HG02642 (cell line): ENCODE data around the gene SH2D1B.
A peak's percentile ranks its signal among the peaks of the same experiment; 100 is the strongest.
"Not testable (repeated sequence)": the region's sequence is repeated elsewhere in the genome, so short reads cannot be mapped to it uniquely, and the experiment has no call there.

Experiments
- ATAC-seq: cut with Tn5 transposase; IDR thresholded peaks from one replicate; pipeline ENCODE4 v1.9.1; 2021; ENCODE audit warnings: mild to moderate bottlenecking; ENCODE audit not compliant: unreplicated experiment, poor library complexity

SH2D1B gene

DNA sequence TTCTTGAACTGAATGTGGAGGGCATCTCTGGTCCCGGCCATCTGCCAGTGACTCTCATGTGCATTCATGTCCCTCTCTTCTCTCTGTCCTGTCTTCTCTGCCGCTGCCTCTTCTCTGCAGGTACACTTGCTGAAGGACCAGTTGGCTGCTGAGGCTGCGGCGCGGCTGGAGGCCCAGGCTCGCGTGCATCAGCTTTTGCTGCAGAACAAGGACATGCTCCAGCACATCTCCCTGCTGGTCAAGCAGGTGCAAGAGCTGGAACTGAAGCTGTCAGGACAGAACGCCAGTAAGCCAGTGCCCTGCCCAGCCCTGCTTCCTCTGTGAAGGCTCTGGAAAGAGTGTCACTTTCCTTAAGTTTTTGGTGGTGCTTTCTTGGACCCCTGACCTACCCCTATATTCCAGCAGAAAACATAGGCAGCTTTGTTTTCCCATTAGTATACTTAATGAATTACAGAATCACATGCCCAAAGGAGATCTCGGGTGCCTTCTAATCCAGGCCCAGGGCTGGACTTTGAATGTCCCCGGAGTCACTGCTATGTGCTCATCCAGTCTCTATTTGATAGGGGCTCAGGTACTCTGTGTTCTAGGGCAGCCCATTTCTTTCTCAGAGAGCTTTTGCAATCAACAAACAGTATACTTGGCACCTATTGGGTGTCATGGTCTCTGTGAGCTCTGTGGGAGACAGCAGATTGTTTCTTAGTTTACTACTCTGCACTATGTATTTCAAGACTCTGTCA is 46.5 kb downstream of the SH2D1B start:
- ATAC-seq: no peak

DNA sequence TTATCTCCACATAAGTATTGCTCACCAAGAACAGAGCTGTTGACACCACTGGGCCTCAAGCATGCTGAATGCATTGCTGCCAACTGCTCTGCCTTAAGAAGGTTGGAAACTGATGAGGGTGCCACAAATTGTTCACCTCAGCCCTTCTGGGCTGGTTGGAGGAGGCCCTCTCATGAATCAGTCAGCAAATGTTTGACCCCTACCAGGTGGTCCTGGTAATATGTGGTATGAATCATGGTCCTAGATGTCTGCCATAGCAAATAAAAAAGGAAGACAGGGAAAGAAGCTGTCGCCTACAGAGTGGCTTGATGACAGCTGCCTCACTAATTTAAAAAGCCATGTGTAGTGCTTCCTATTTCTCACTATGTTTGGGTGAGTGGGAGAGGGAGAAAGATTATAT is 47.4 kb downstream of the SH2D1B start:
- ATAC-seq: no peak

DNA sequence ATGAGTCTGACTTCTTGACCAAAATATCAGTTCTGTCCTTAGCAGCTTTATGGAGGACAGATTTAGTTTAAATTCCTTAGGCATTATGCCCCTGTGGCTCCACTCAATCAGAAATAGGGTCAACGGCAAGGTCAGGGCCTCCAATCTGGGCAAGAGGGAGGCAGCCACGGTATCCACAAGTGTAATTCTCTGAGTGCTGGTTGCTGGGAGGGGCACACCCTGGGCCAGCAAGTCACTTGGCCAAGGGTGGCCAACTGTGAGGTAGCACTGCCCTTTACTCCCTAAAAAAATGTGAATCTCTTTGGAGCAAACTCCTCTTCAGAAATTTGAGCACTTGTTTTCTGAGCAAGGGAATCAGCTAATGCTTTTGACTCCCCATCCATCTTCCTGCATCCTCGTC is 48.1 kb downstream of the SH2D1B start:
- no peak for ATAC-seq

DNA sequence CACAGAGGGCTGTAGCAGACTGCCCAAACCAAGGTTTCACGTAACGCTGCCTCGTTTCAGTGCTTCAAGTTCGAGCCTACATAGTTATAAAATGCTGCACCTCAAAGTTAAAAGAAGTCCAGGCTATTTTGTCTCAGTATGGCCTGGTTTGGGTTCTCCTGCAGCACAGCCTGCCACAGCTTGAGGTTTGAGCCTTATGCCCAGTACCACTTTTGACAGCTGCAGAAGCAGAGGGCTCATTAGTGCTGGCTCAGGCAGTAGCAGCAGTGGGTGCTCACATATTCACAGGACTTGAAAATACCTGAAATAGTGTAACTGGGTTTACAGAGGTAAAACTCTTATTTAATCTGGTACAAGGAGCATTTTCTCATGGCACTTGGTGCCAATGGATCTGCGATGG is 50.6 kb downstream of the SH2D1B start:
- peak; percentile 24 for ATAC-seq

DNA sequence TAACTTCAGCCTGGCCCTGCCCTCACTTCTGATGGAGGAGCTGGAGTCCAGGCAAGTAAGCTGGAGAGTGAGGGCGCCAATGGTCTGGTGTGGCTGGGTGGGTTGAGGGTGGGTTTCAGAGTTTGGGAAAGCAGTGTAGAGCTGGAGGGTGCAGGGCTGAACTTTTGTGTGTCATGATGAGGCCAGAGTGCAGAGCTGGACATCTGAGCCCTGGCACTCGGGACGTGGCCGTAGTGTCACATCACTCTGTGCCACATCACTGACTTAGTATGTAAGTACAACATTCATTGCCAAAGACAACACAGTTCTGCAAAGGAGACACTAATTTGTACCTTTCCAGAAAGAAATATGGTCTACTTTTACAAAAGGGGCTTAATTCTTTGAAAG is 51.1 kb downstream of the SH2D1B start:
- ATAC-seq: no peak

DNA sequence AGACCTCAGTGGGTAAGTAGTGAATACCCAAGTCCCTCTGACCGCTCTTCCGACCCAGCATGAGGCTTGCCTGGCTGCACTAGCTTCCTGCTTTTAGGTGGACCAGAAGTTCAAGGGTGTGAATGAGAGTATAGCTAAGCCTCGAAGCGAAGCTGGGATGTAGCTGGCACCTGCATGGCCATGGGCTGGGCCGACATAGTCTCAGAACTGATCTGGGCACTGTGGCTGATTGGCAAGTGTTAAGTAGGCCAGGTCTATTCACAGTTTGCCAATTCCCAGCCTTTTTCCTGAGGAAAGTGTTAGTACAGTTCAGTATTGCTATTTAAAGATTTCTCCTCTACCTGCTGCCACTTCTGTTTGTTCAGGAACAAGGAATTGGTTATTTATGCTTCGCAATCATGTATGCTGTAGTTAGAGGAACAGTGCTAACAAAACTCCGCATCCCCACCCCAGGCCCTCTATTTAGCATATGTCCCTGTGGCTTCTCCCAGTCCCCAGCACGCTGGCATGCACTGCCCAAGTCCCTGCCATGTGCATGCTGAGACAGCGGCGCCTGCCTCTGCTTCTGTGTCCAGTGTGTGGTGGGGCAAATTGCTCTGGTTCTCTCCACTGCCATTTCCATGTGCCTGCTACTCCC is 51.6 kb downstream of the SH2D1B start:
- ATAC-seq: no peak

DNA sequence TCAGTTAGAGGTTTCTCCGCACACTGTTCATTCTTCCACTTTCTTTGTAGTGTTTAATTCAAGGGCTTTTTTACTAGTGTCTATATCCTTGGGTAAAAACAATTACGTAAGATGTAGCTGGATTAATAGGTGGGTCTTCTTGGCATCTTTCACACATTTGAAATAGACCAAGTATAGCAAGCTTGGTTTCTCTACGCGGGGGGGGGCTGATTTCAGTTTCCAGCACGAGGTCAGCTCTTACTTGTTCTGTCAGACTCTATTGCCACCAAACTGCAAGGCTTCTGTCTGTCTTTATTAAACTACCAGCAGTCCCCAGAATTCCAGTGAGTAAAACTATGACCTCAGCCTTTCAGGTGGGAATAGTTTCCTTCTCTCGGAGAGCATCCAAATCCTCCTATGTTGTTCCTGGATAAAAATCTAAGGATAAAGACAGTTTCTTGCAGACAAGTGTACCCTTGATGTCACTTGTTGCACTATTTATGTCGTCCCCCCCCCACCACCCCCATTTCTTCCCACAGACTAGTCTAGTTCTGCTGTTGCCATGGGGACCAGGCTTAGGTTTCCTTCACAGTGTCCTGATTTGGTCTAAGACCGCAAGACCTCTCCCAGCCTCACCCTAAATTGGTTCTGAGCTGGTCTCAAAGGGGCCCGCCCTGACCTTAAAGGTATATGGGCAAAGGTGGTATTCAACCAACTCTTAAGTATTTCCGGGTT is 52.3 kb downstream of the SH2D1B start:
- no peak for ATAC-seq

DNA sequence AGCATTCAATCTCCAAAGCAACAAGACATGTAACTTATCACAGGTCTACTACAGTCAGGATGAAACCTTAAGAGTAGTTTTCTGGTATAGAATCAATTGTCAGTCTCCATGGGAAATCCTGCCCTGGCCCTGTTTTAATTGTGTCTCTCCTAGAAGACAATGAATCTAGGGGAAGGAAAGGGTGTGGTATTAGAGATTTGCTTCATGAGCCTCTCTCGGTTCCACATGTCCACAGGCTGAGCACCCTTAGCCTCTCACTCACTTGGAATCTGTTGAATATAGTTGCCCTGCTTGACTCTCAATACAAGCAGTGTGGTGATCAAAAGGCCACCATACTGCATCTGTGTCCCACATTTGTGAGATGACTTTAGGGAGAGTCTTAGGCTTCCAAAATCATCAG is 53.0 kb downstream of the SH2D1B start:
- ATAC-seq: no peak

DNA sequence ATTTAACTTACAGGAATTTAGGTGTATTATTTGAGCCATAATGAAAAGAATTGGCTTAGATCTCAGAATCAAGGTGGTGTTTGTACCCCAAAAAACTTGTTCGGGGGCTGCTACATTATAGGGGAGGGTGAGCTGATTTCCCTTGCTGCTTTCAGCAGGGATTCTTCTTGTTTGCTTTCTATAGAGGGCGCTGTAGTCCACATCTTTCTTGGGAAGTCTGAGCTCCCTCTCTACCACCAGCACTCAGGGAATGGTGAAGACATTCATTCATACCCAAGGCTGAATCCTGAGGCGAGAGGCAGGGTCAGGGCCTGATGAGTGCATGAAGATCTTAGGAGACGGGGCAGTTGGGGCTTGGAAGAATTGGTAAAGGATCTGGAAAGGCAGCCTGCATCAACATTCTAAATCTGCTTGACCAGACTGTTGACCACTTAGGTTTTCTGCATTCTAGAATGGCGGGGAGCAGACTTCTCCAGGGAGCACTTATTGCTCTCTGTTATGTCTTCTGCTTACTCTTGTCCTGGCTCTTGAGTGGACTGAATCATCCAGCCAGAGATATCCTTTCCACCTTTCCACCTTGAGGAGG is 54.2 kb downstream of the SH2D1B start:
- ATAC-seq: no peak

DNA sequence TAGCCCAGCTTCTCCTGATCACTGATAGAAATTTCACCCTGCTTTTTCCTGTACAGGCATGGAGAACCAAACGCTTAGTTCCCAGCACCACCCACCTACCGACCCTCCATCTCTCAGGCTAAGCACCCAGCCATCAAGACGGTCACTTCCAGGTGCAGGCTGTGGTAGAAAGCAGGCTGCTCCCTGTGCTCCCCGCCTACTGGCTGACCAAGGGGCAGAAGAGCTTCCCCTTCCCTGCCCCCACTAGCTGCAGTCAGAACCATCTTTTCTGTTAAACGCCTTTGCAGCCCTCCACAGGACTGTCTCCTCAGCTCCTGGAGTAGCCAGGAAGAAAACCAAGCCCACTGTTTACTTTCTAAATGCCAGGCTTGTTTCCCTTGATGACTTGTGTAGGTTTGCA is 58.2 kb downstream of the SH2D1B start:
- no peak for ATAC-seq

DNA sequence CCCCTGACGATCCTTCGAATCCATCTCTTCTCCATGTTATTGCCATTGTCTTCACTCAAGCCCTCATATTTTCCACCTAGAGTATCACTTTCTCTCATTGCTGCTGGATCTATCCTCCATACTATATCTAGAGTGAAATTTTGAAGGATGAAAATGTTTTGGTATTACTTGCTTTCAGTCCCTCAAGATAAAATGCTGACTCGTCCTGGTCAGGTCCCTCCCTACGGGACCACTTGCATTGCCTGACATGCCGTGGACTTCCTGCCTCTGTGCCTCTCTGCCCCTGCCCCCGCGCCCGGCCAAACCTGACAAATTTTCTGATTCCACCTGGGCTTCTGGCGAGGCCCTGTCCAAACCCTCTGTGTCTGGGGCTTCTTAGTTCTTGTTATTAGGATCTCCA is 58.9 kb downstream of the SH2D1B start:
- no peak for ATAC-seq

DNA sequence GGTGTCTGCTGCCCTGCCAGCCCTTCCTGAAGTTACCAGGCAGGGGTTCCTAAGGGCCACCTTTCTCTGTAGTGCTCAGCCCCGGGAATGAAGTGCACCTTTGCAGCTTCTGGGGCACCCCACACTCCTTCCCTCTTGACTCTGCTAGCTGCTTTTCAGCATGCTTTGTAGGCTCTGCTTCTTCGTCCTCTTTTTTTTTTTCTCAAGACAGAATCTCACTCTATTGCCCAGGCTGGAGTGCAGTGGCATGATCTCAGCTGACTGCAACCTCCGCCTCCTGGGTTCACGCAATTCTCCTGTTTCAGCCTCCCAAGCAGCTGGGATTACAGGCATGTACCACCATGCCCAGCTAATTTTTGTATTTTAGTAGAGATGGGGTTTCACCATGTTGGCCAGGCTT is 60.1 kb downstream of the SH2D1B start:
- ATAC-seq: not testable (repeated sequence)

DNA sequence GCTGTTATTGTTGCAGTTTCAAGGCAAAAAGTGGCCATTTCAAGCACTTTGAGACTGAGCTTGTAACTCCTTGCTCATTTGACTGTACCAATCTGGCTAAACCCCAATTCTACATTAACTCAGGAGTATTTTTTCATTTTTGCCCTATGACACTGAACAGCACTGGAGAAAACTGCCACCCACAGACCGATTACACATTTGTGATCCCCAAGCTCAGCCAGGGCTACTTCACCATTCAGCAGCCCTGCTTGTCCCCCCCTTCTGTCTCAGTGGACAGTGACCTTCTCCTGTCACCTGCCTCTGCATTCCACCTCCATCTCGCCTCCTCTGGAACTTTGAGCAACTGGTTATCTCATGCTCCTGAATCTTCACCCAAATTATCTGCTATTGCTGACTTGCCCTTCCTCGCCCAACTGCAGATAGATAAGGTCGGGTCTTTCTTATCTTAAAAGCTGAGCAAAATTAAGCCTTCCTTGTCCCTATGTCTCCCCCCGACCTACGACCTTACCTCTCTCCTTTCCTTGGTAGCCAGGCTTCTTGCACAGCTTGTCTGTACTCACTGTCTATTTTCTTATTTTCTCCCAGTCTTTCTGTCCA is 60.6 kb downstream of the SH2D1B start:
- ATAC-seq: no peak

DNA sequence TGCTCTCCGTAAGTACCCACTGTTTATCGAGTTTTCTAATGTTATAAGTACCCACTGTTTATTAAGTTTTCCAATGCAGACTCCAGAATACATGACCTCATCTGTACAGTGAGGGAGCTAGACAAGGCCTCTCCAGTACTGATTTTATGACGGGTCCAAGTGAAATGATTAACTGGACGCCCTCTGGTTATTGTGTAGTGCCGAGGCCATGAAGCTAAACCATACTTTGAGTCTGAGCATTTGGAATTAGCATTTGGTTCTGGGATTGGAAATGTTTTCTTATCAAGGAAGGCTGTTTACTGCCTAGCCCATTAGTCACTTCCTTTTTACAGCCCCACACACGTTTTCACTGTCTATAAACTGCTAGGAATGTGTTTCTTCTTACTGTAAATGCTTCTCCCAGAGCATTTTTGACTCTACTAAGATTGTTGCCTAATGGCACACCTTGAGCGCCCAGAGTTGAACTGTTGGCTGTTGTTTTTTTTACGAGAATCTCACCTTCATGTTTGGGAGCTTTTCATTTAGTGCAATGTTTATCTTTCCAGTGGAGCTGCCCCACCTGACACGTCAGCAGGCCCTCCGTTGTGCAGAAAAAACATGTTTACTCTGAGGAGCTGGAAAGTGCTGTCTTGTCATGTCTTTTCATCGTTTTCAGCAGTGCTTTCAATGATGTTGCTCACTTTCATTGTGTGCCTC is 62.2 kb downstream of the SH2D1B start:
- no peak for ATAC-seq

DNA sequence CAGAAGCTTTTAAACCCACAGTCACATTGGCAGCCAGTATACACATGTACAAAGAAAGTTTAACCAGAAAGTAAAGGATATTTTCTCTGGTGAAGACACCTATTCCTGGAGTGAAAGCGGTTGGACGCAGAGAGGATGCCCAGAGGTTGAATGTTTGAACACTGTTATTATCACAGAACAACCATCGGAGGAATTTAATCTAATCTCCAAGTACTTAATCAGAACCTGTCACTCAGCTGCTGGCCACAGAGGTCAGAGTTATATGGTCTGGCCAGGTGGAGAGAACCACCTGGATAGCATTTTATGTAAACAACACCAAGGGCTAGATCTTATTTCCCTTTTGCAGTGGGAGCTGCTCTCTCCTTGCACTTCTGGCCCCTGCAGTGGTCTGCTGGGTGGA is 64.7 kb downstream of the SH2D1B start:
- no peak for ATAC-seq
